Fibroblast of mammary gland (primary cell): Measurements from ENCODE around the gene HERC4.

ENCODE experiments used
- DNase-seq: peaks from one replicate; pipeline ENCODE4 v3.0.0-alpha.2; 2010; ENCODE audit warnings: low read depth
- H3K4me3 ChIP-seq: 2 replicates; pipeline ENCODE4 v1.5.1; 2011; ENCODE audit warnings: low read depth, mild to moderate bottlenecking, low read length, moderate library complexity; ENCODE audit not compliant: control insufficient read depth
- CTCF ChIP-seq: conservative IDR thresholded peaks from 2 replicates; pipeline ENCODE4 v1.5.1; 2011; ENCODE audit warnings: low read depth, low read length, inconsistent platforms; ENCODE audit not compliant: control insufficient read depth, insufficient read depth

Gene HERC4

GRCh38 chr10:68105820-68106219 is 30.7 kb upstream of the HERC4 start:
- peak; percentile 83 for DNase-seq

GRCh38 chr10:68103901-68104300 is 28.8 kb upstream of the HERC4 start:
- H3K4me3 ChIP-seq, result no peak overlapping the region
- DNase-seq, result no peak
- TF ChIP-seq CTCF, result no peak

More at GRCh38 chr10:68105820-68106219, 30.7 kb upstream of the HERC4 start:
- TF ChIP-seq CTCF, result no peak
- peak overlapping the region; percentile 37 for H3K4me3 ChIP-seq

- no peak overlapping the region for H3K4me3 ChIP-seq
- no peak for TF ChIP-seq CTCF
- DNase-seq, result no peak
These were observed 28.3 kb upstream of the HERC4 start for GRCh38 chr10:68103261-68103878.

- no peak for TF ChIP-seq CTCF
- DNase-seq, result no peak
- no peak overlapping the region for H3K4me3 ChIP-seq
These were observed 26.0 kb upstream of the HERC4 start for GRCh38 chr10:68101066-68101465.

- peak; percentile 85 for DNase-seq
- no peak for TF ChIP-seq CTCF
These were observed 24.7 kb upstream of the HERC4 start for GRCh38 chr10:68099736-68100135.

GRCh38 chr10:68096913-68097516 is 21.9 kb upstream of the HERC4 start:
- TF ChIP-seq CTCF, result no peak
- DNase-seq, result peak; percentile 98
- H3K4me3 ChIP-seq, result no peak overlapping the region

More at GRCh38 chr10:68099736-68100135, 24.7 kb upstream of the HERC4 start:
- H3K4me3 ChIP-seq, result no peak overlapping the region
